Activated CD4-positive, alpha-beta T cell treated with anti-CD3 and anti-CD28 coated beads, Interleukin-2, amount 10 ng/mL, durations not matched to agents 7 days and 5 days (primary cell): ENCODE results near the gene GRIK2. TPM values are rescaled to one million over a fixed set of nuclear protein-coding genes. Genes with fewer than 3 reads are reported as not detected.

ENCODE experiments used
- CTCF ChIA-PET: fragments of 350-600 bp; sonication (Branson Sonifier 250); formaldehyde crosslinking; loops from one replicate; lab custom pipeline; 2021; ENCODE audit warnings: antibody characterized with exemption; lab: Charles Lee
- POLR2A ChIA-PET: fragments of 350-600 bp; sonication (Branson Sonifier 250); formaldehyde crosslinking; loops from one replicate; lab custom pipeline; 2021; ENCODE audit warnings: antibody characterized with exemption; lab: Charles Lee
- DNase-seq: peaks from one replicate; pipeline ENCODE4 v3.0.0-alpha.2; 2020
- H3K27ac Mint-ChIP-seq: one replicate; pipeline ENCODE4 v1.8.0; 2021; ENCODE audit warnings: mild to moderate bottlenecking, moderate library complexity, mixed read lengths
- H3K27me3 Mint-ChIP-seq: one replicate; pipeline ENCODE4 v1.8.0; 2021; ENCODE audit warnings: mixed read lengths
- H3K36me3 Mint-ChIP-seq: one replicate; pipeline ENCODE4 v1.8.0; 2021; ENCODE audit warnings: low read depth, mixed read lengths
- H3K4me1 Mint-ChIP-seq: one replicate; pipeline ENCODE4 v1.8.0; 2021; ENCODE audit warnings: mixed read lengths
- H3K4me3 Mint-ChIP-seq: one replicate; pipeline ENCODE4 v1.8.0; 2021; ENCODE audit warnings: mild to moderate bottlenecking, moderate library complexity, mixed read lengths
- H3K9me3 Mint-ChIP-seq: one replicate; pipeline ENCODE4 v1.8.0; 2021; ENCODE audit warnings: mixed read lengths
- total RNA-seq, 2 experiments: library from RNA; stranded (reverse); gene quantifications; one replicate each; pipeline ENCODE4 v1.2.3, GENCODE V29; 2021

The GRIK2 gene
- total RNA-seq, 2 experiments from 2014 or later = not detected

GRCh38 chr6:101393829-101394251 lies 332 bp downstream of the GRIK2 start:
- no peaks in the 10 kb centered on the region for H3K4me1 Mint-ChIP-seq
- H3K27ac Mint-ChIP-seq = no peak overlapping the region
- H3K9me3 Mint-ChIP-seq = no peaks in the 10 kb centered on the region
- H3K36me3 Mint-ChIP-seq = no peaks in the 10 kb centered on the region
- peaks cover 52% of the 10 kb centered on the region for H3K27me3 Mint-ChIP-seq
- POLR2A ChIA-PET = no interaction called here
- CTCF ChIA-PET = no interaction called here
- H3K4me3 Mint-ChIP-seq = no peak overlapping the region
- DNase-seq = no peak

GRCh38 chr6:101394936-101395335 lies 1.4 kb downstream of the GRIK2 start:
- DNase-seq = no peak
- ChIA-PET CTCF (no interaction called here), POLR2A (no interaction called here)
- Mint-ChIP-seq H3K4me3 (no peak overlapping the region), H3K4me1 (no peaks in the 10 kb centered on the region), H3K27ac (no peak overlapping the region), H3K36me3 (no peaks in the 10 kb centered on the region), H3K9me3 (no peaks in the 10 kb centered on the region), H3K27me3 (peaks cover 61% of the 10 kb centered on the region)

DNA sequence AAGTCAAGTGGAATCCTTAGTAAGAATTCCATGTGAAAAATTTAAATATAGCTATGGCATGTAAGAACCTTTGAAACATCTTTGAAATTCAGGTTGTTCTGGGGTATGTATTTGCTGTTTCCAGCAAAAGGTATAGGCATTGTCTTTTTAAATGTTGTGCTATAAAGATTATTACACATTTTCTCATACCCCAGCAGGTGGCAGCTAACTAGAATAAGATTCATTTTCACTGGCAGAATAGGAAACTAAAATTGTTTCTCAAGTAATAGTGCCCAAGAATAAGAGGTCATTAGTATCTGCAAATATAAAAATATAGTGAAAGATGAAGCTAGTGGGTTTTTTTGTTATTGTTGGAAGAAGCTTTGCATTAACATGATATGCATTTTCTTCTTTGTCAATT lies 1.8 kb downstream of the GRIK2 start:
- Mint-ChIP-seq H3K27me3 (peaks cover 65% of the 10 kb centered on the region), H3K27ac (no peak overlapping the region), H3K4me1 (no peaks in the 10 kb centered on the region), H3K4me3 (no peak overlapping the region), H3K36me3 (no peaks in the 10 kb centered on the region), H3K9me3 (no peaks in the 10 kb centered on the region)
- DNase-seq = no peak
- ChIA-PET CTCF (no interaction called here), POLR2A (no interaction called here)

DNA sequence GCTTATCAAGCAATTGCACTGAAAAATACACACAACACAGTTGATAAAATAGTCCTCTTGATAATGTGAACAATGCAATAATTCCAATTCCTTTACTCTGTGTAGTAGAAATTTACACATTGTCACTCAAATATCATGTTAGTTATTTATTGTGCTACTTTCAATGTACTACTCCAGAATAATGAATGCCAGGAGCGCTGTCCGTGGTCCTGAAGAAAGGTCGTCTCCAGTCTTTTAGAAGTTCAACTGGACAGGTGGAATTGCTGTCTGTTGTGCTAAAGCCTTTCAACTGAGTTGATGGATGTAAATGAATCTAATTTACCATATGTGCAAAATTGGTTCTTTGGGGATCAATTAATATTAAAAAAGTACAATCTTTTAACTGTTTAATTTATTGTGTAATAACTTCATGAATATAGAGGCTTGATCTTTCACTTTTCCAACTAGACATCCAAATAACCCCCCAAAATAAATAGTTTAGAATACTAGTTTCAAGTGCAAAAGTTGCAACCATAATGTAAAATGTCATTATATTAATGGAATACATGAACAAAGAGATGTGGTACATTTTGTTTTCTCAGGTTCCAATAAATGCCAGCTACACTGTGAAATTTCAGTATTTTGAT lies 3.2 kb downstream of the GRIK2 start:
- no peak overlapping the region for H3K4me3 Mint-ChIP-seq
- H3K4me1 Mint-ChIP-seq = no peaks in the 10 kb centered on the region
- no peaks in the 10 kb centered on the region for H3K9me3 Mint-ChIP-seq
- DNase-seq = peak; percentile 64
- no peak overlapping the region for H3K27ac Mint-ChIP-seq
- ChIA-PET POLR2A (no interaction called here), CTCF (no interaction called here)
- H3K27me3 Mint-ChIP-seq = peaks cover 67% of the 10 kb centered on the region
- no peaks in the 10 kb centered on the region for H3K36me3 Mint-ChIP-seq

DNA sequence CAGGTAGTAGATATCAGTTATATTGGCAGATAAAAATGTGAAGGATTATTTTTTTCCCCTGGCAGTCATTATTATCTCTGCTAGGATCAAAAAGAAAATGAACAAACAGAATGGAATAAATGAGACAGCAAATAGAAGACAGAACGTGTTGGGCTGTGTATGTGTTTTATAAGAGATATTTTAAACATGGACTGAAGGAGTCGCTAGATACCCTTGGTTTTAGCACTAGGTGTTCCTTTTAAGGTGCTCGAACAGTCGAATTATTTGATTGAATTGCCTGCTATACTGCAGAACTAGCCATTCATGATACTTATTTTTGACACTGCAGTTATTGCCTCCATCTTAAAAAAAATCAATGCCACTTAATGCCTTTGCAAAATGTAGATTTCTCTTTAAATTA lies 3.7 kb downstream of the GRIK2 start:
- H3K4me1 Mint-ChIP-seq = no peaks in the 10 kb centered on the region
- no peak overlapping the region for H3K4me3 Mint-ChIP-seq
- ChIA-PET POLR2A (no interaction called here), CTCF (no interaction called here)
- no peaks in the 10 kb centered on the region for H3K9me3 Mint-ChIP-seq
- DNase-seq = no peak
- peaks cover 2% of the 10 kb centered on the region for H3K36me3 Mint-ChIP-seq
- no peak overlapping the region for H3K27ac Mint-ChIP-seq
- H3K27me3 Mint-ChIP-seq = peaks cover 67% of the 10 kb centered on the region

- H3K4me1 Mint-ChIP-seq = no peaks in the 10 kb centered on the region
- peaks cover 3% of the 10 kb centered on the region for H3K36me3 Mint-ChIP-seq
- no peak overlapping the region for H3K27ac Mint-ChIP-seq
- H3K9me3 Mint-ChIP-seq = no peaks in the 10 kb centered on the region
- ChIA-PET POLR2A (no interaction called here), CTCF (no interaction called here)
- no peak overlapping the region for H3K4me3 Mint-ChIP-seq
- H3K27me3 Mint-ChIP-seq = peaks cover 64% of the 10 kb centered on the region
- no peak for DNase-seq
Measured at GRCh38 chr6:101398716-101399615, 5.5 kb downstream of the GRIK2 start.

DNA sequence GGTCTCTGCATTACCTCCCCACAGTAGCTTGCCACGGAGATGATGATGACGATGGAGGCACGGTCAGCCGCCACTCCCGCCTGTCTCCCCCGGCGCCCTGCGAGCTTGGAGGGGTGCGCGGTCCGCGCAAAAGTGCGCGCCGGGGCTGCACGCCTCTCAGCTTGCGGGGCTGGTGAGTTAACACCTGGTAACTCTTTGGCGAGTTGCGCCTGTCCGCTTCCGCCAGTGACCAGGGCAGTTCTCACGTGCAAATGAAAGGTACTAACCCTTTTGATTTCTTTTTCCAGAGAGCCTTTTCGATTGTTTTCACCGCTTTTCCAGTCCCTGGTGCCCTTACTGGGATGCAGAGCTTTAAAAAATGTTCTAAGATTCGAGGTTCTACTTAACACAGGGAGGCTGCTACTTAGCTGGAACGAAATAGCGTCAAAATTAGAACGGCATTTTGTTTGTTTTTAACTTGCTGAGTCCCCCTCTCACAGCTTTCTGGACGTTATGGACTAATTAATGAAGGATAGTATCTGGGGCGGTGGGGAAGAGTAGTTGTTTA lies 6.2 kb downstream of the GRIK2 start:
- CTCF ChIA-PET = no interaction called here
- POLR2A ChIA-PET = no interaction called here
- Mint-ChIP-seq H3K27ac (no peak overlapping the region), H3K9me3 (no peaks in the 10 kb centered on the region), H3K4me3 (no peak overlapping the region), H3K36me3 (peaks cover 3% of the 10 kb centered on the region), H3K4me1 (peaks cover 2% of the 10 kb centered on the region), H3K27me3 (peaks cover 60% of the 10 kb centered on the region)
- DNase-seq = no peak

GRCh38 chr6:101400326-101401135 lies 7.0 kb downstream of the GRIK2 start:
- no peak for DNase-seq
- Mint-ChIP-seq H3K4me3 (no peak overlapping the region), H3K36me3 (peaks cover 3% of the 10 kb centered on the region), H3K4me1 (peaks cover 4% of the 10 kb centered on the region), H3K27ac (no peak overlapping the region), H3K9me3 (no peaks in the 10 kb centered on the region), H3K27me3 (peaks cover 53% of the 10 kb centered on the region)
- POLR2A ChIA-PET = no interaction called here
- CTCF ChIA-PET = no interaction called here

- H3K4me3 Mint-ChIP-seq = no peak overlapping the region
- CTCF ChIA-PET = no interaction called here
- H3K36me3 Mint-ChIP-seq = peaks cover 3% of the 10 kb centered on the region
- peaks cover 53% of the 10 kb centered on the region for H3K27me3 Mint-ChIP-seq
- POLR2A ChIA-PET = no interaction called here
- H3K27ac Mint-ChIP-seq = no peak overlapping the region
- no peak for DNase-seq
- H3K4me1 Mint-ChIP-seq = peaks cover 4% of the 10 kb centered on the region
- no peaks in the 10 kb centered on the region for H3K9me3 Mint-ChIP-seq
Measured at GRCh38 chr6:101401171-101401570, 7.7 kb downstream of the GRIK2 start.

- H3K4me3 Mint-ChIP-seq = peak overlapping the region; percentile 26
- no peak for DNase-seq
- ChIA-PET CTCF (no interaction called here), POLR2A (no interaction called here)
- peaks cover 3% of the 10 kb centered on the region for H3K36me3 Mint-ChIP-seq
- H3K4me1 Mint-ChIP-seq = peaks cover 4% of the 10 kb centered on the region
- H3K9me3 Mint-ChIP-seq = no peaks in the 10 kb centered on the region
- H3K27ac Mint-ChIP-seq = no peak overlapping the region
- H3K27me3 Mint-ChIP-seq = peaks cover 50% of the 10 kb centered on the region
Measured at GRCh38 chr6:101401792-101402621, 8.5 kb downstream of the GRIK2 start.

- H3K9me3 Mint-ChIP-seq = no peaks in the 10 kb centered on the region
- peaks cover 3% of the 10 kb centered on the region for H3K36me3 Mint-ChIP-seq
- peaks cover 49% of the 10 kb centered on the region for H3K27me3 Mint-ChIP-seq
- H3K4me3 Mint-ChIP-seq = no peak overlapping the region
- H3K27ac Mint-ChIP-seq = no peak overlapping the region
- no peak for DNase-seq
- H3K4me1 Mint-ChIP-seq = peaks cover 4% of the 10 kb centered on the region
- POLR2A ChIA-PET = no interaction called here
- CTCF ChIA-PET = no interaction called here
Measured at GRCh38 chr6:101402622-101403031, 9.1 kb downstream of the GRIK2 start.

DNA sequence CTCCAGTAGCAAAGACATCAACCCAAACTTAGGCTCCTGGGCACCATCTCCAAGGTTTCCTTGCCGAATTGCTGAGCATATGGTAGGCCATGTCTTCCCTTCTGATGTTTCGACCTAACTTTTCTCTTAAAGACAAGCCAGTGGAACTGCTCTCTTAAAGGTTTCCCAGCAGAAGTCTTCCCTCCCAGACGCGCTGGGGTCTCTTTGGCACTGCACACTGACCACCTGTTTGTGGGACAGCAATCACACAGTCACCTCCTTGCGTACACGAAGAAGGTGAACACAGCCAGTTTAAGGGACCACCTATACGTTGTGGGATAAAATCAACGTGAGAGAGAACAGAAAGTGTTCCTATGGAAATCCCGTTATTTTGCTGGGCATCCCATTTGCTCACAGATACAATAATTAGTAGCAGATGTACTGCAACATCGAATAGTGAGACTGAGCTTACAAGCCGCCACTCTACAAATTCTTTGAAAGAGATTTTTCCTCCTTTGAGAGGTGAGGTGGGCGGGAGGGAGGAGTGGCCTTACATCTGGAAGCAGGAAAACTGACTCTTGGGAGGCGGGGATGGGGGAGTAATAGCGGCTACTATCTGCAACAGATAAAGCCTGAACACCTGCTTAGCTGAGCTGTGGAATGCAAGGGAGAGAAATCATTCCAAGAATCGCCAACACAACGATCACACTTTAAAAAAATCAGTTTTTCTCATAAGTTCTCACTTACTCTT lies 9.9 kb downstream of the GRIK2 start:
- no peak overlapping the region for H3K4me3 Mint-ChIP-seq
- peaks cover 47% of the 10 kb centered on the region for H3K27me3 Mint-ChIP-seq
- peaks cover 4% of the 10 kb centered on the region for H3K4me1 Mint-ChIP-seq
- ChIA-PET CTCF (no interaction called here), POLR2A (no interaction called here)
- H3K27ac Mint-ChIP-seq = no peak overlapping the region
- DNase-seq = no peak
- peaks cover 3% of the 10 kb centered on the region for H3K36me3 Mint-ChIP-seq
- H3K9me3 Mint-ChIP-seq = no peaks in the 10 kb centered on the region
